ENCODE measurements around the gene GOLIM4. TPM values are rescaled to one million over a fixed set of nuclear protein-coding genes. Genes with fewer than 3 reads are reported as not detected.

GOLIM4 gene
- polyA plus RNA-seq, 2 of the 4 experiments (the other 2 are of a cell fraction), result 22.4 to 23.6 TPM

GRCh38 chr3:168047190-168047795, 48.4 kb downstream of the GOLIM4 start:
- H3K27ac ChIP-seq, result no peak overlapping the region
- 86% methylated on average over 1 of the region's 1 CpG for WGBS (ENCODE audit: missing lambda C conversion rate)
- CTCF ChIA-PET, result interaction anchor here (0.6 to 6.6 kb wide), 15 partner anchors 10 to 160 kb away, joined by 3 to 92 read pairs (median 3); partner anchors contain the start of gene GOLIM4
- no peak overlapping the region for H3K4me2 ChIP-seq
- no peaks in the 10 kb centered on the region for H3K9me3 ChIP-seq
- ATAC-seq (peak; percentile 77 to 88), DNase-seq (ENCODE audit: low read depth in 1 of 2, low spot score in 1 of 2) (peak; percentile 21 to 74), FAIRE-seq (peak; percentile 72)
- POLR2A ChIA-PET, result no interaction called here
- TF ChIP-seq PHF8 (IDR thresholded peaks at IDR 0.05; ENCODE audit: borderline replicate concordance, low read depth), result no peak
- TF ChIP-seq SMC3 (IDR thresholded peaks at IDR 0.05), result peak; percentile 92
- no peak for TF ChIP-seq RARB (CRISPR knock-in tag; IDR thresholded peaks at IDR 0.05)
- no peak for TF ChIP-seq EHMT2 (IDR thresholded peaks at IDR 0.05; ENCODE audit: low read depth)
- TF ChIP-seq RAD21 (conservative IDR thresholded peaks at IDR 0.05 in 1 of 2, IDR thresholded peaks at IDR 0.05 in 1 of 2), result peak; percentile 88 to 91
- TF ChIP-seq CTCF (IDR thresholded peaks at IDR 0.05), result peak; percentile 95
- TF ChIP-seq JUN (IDR thresholded peaks at IDR 0.05), result no peak
- H3K4me3 ChIP-seq, result no peak overlapping the region
- H3K4me1 ChIP-seq, result no peaks in the 10 kb centered on the region

DNA sequence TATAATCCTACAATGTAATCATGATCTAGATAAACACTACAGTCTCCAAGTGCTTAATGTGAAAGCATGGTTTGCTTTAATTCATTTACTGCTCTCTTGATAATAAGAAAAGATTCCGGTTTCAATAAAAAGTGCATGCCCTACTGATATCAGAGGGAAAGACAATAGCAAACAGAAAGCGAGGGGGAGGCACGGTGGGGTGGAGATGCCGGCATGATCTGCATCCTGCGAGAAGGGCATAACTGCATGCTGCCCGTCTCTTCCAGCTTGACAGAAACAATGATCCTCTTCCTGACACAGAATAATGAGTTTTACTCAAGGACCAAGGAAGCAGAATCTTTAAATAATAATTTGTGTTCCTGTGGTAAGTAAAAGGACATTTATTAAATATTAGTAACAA, 51.7 kb downstream of the GOLIM4 start:
- no peak overlapping the region for H3K4me3 ChIP-seq
- H3K9me3 ChIP-seq, result no peaks in the 10 kb centered on the region
- H3K4me1 ChIP-seq, result no peaks in the 10 kb centered on the region
- no peak overlapping the region for H3K4me2 ChIP-seq
- no peak for FAIRE-seq
- H3K27ac ChIP-seq, result no peak overlapping the region
- WGBS (ENCODE audit: missing lambda C conversion rate), result 93% methylated on average over 6 of the region's 6 CpGs
- no peak for TF ChIP-seq REST (IDR thresholded peaks at IDR 0.05)
- TF ChIP-seq TFCP2L1 (CRISPR knock-in tag; IDR thresholded peaks at IDR 0.05), result no peak
- no peak for TF ChIP-seq MAX (IDR thresholded peaks at IDR 0.05)
- TF ChIP-seq MAZ (IDR thresholded peaks at IDR 0.05; ENCODE audit: borderline replicate concordance, low read depth, low read length), result no peak
- CTCF ChIA-PET, result interaction anchor here (6.6 kb wide), 1 partner anchor 123 kb away, joined by 92 read pairs; no protein-coding TSS in a partner anchor
- DNase-seq (ENCODE audit: low read depth in 1 of 2, low spot score in 1 of 2), result no peak
- ATAC-seq, result no peak
- POLR2A ChIA-PET, result no interaction called here

DNA sequence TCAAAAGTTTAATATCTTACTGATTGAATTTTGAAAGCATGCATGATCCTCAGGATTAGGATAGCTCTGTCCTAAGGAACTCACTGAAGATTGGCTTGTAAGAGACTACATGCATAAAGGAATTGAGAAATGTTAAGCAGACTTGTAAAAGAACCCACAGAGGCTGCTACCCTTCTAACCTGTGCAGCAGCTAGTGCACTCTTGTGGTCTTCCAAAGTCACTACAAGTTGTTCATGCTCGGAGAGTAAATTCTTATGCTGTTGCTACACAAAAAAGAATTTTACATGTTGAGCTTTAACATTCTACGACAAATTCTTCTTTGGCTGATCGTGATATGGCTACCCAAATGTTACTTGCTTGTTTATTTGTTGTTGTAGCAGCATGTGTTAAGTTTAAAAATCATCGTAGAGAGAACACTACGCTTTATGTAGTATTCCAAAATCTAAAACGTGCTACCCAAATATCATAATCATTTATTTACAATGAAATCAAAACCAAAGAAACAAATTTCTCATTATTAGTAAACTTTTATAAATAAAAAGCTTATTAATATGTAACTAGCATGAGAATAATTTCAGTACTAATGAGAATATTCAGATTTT, 55.0 kb downstream of the GOLIM4 start:
- DNase-seq (ENCODE audit: low read depth in 1 of 2, low spot score in 1 of 2), result peak; percentile 7 to 57
- POLR2A ChIA-PET, result no interaction called here
- WGBS (ENCODE audit: missing lambda C conversion rate), result 51% methylated on average over 6 of the region's 6 CpGs
- Histone ChIP-seq H3K9me3 (no peaks in the 10 kb centered on the region), H3K4me3 (no peak overlapping the region), H3K27ac (no peak overlapping the region), H3K4me2 (no peak overlapping the region), H3K4me1 (no peaks in the 10 kb centered on the region)
- ATAC-seq, result peak; percentile 74 to 82; a peak in 5 of 6 replicates
- TF ChIP-seq POLR2A (IDR thresholded peaks at IDR 0.05; ENCODE audit: low read length) (no peak), RAD21 (conservative IDR thresholded peaks at IDR 0.05 in 1 of 2, IDR thresholded peaks at IDR 0.05 in 1 of 2) (peak; percentile 53 to 54), SMC3 (IDR thresholded peaks at IDR 0.05) (peak; percentile 63), MAX (IDR thresholded peaks at IDR 0.05) (no peak), CTCF (IDR thresholded peaks at IDR 0.05) (peak; percentile 56)
- FAIRE-seq, result no peak
- CTCF ChIA-PET, result interaction anchor here (0.7 to 3.0 kb wide), 13 partner anchors 10 to 660 kb away, joined by 3 to 10 read pairs (median 4); partner anchors contain the start of gene ZBBX

All from A549 (cell line).